SH-SY5Y (cell line): ENCODE results near the gene PPP1R8.

Experiments
- GATA2 ChIP-seq: IDR thresholded peaks from 2 replicates; pipeline ENCODE4 v1.6.1; 2011; ENCODE audit warnings: mild to moderate bottlenecking, low read depth, low read length
- GATA3 ChIP-seq: IDR thresholded peaks from 2 replicates; pipeline ENCODE4 v1.6.1; 2011; ENCODE audit warnings: low read depth, mild to moderate bottlenecking, low read length, moderate library complexity

GRCh38 chr1:27884006-27884954 is 53.7 kb downstream of the PPP1R8 start:
- TF ChIP-seq GATA3 (no peak), GATA2 (no peak)
